ENCODE measurements around the gene TTLL10. TPM values are rescaled to one million over a fixed set of nuclear protein-coding genes. Genes with fewer than 3 reads are reported as not detected.

TTLL10 gene
- total RNA-seq, 1 experiment from 2014 or later, result 0.68 TPM

GRCh38 chr1:1212780-1213344 lies 39.2 kb downstream of the TTLL10 start:
- H2AK5ac ChIP-seq (ENCODE audit: insufficient read length, low read length), result no peak overlapping the region
- H3K79me1 ChIP-seq (ENCODE audit: insufficient read depth, low read depth, low read length, poor library complexity, severe bottlenecking), result no peaks in the 10 kb centered on the region
- H3K9ac ChIP-seq (ENCODE audit: extremely low read depth, insufficient read length, low read length), result no peak overlapping the region
- no peak overlapping the region for H3K18ac ChIP-seq (ENCODE audit: insufficient read length, low read depth, low read length)
- no peaks in the 10 kb centered on the region for H4K20me1 ChIP-seq (ENCODE audit: control insufficient read depth, insufficient read depth, insufficient read length)
- no peak overlapping the region for H3K27ac Mint-ChIP-seq
- H4K91ac ChIP-seq (ENCODE audit: insufficient read length, low read depth, low read length), result no peak overlapping the region
- H3K4me2 ChIP-seq (ENCODE audit: insufficient read depth, insufficient read length, low read length), result no peak overlapping the region
- WGBS (ENCODE audit: extremely low coverage, insufficient read length, low lambda C conversion rate), result no CpG with 5 or more reads among the region's 24 CpGs
- no peaks in the 10 kb centered on the region for H3K4me1 ChIP-seq (ENCODE audit: insufficient read depth, low read length)
- no peak overlapping the region for H3K56ac ChIP-seq (ENCODE audit: insufficient read length, low read depth, low read length)
- H3K27me3 ChIP-seq (ENCODE audit: insufficient read depth, low read length), result no peaks in the 10 kb centered on the region
- DNase-seq, result no peak
- peaks cover 2 to 3% of the 10 kb centered on the region in 2 experiments; a peak in 3 of 4 replicates for H3K4me1 Mint-ChIP-seq
- no peak overlapping the region for H2BK15ac ChIP-seq (ENCODE audit: low read depth, low read length)
- H3K14ac ChIP-seq (ENCODE audit: insufficient read depth, low read length), result no peak overlapping the region
- TF ChIP-seq CTCF (conservative IDR thresholded peaks at IDR 0.05), result no peak
- H2AFZ ChIP-seq (ENCODE audit: low read length), result no peak overlapping the region
- H3K9me3 ChIP-seq (ENCODE audit: control insufficient read depth, low read depth, low read length), result no peaks in the 10 kb centered on the region
- H3K9me3 Mint-ChIP-seq, result no peaks in the 10 kb centered on the region
- H2BK20ac ChIP-seq (ENCODE audit: low read depth, low read length, poor library complexity, severe bottlenecking), result no peak overlapping the region
- no peak overlapping the region for H2BK120ac ChIP-seq (ENCODE audit: low read depth, low read length, poor library complexity, severe bottlenecking)
- no peak overlapping the region for H2BK12ac ChIP-seq (ENCODE audit: insufficient read length, low read depth, low read length)
- H3K27ac ChIP-seq (ENCODE audit: insufficient read length, low read depth, low read length), result no peak overlapping the region
- no peak overlapping the region for H3K23ac ChIP-seq (ENCODE audit: insufficient read length, low read depth, low read length)
- H3K79me2 ChIP-seq (ENCODE audit: insufficient read depth, low read length), result no peaks in the 10 kb centered on the region
- H3T11ph ChIP-seq (ENCODE audit: low read length), result no peak overlapping the region
- no peak overlapping the region for H4K8ac ChIP-seq (replicated peaks; ENCODE audit: insufficient read length, low read depth, low read length)
- H3K4ac ChIP-seq (ENCODE audit: low read depth, low read length), result no peak overlapping the region
- peaks cover 4% of the 10 kb centered on the region for H3K27me3 Mint-ChIP-seq (ENCODE audit: low read depth)
- no peaks in the 10 kb centered on the region for H3K23me2 ChIP-seq (ENCODE audit: insufficient read length, low read depth, low read length, poor library complexity, severe bottlenecking)
- peaks cover 5 to 12% (median 11%) of the 10 kb centered on the region in 3 experiments; a peak in 6 of 7 replicates for H3K36me3 Mint-ChIP-seq (ENCODE audit: insufficient read depth in 1 of 3, low read depth in 3 of 3)
- no peak overlapping the region for H2BK5ac ChIP-seq (ENCODE audit: insufficient read length, low read length)
- no peak overlapping the region for H3K4me3 Mint-ChIP-seq
- H4K5ac ChIP-seq (ENCODE audit: insufficient read length, low read depth, low read length), result no peak overlapping the region

All from H9 (cell line).